HEK293 (cell line): ENCODE data around the gene GPS1.

Experiments
- CTCF ChIA-PET: fragments of 350-600 bp; formaldehyde crosslinking; extraction: SDS; loops from one replicate; lab custom pipeline; 2021; ENCODE audit warnings: antibody characterized with exemption; lab: Yijun Ruan, JAX
- POLR2A ChIA-PET: fragments of 300-600 bp; formaldehyde crosslinking; extraction: SDS; loops from one replicate; lab custom pipeline; 2020; ENCODE audit warnings: antibody characterized with exemption, inconsistent platforms; lab: Yijun Ruan, JAX
- H3K27ac ChIP-seq: fragments of 200-500 bp; sonication (Bioruptor generic); 2 replicates; pipeline ENCODE4 v1.5.1; 2014; ENCODE audit warnings: low read depth, low read length, control low read depth, inconsistent platforms; ENCODE audit errors: extremely low read depth
- H3K36me3 ChIP-seq, 2 experiments: fragments of 200-500 bp in 1 of 2; sonication (Bioruptor generic) in 1 of 2; 1 replicate in 1 of 2; 2 replicates in 1 of 2; pipeline ENCODE4 v1.5.1; 2014 to 2017; ENCODE audit warnings: inconsistent platforms in 2 of 2, low read length in 2 of 2; ENCODE audit not compliant: control insufficient read depth in 2 of 2, insufficient read depth in 1 of 2
- H3K4me1 ChIP-seq: fragments of 200-500 bp; sonication (Bioruptor generic); 2 replicates; pipeline ENCODE4 v1.5.1; 2014; ENCODE audit warnings: mild to moderate bottlenecking, low read length, inconsistent platforms; ENCODE audit not compliant: control insufficient read depth, insufficient read depth
- H3K4me3 ChIP-seq: 2 replicates; pipeline ENCODE4 v1.5.1; 2011; ENCODE audit warnings: low read depth, mild to moderate bottlenecking, control low read depth, low read length, moderate library complexity
- H3K9me3 ChIP-seq: fragments of 200-500 bp; sonication (Bioruptor generic); 2 replicates; pipeline ENCODE4 v1.5.1; 2014; ENCODE audit warnings: low read depth, low read length, inconsistent platforms; ENCODE audit not compliant: control insufficient read depth, insufficient read depth
- BCL6B ChIP-seq: fragments of 450-650 bp; formaldehyde crosslinking; IDR thresholded peaks from 2 replicates; pipeline ENCODE4 v1.5.1; 2017; ENCODE audit warnings: missing biosample characterization, missing genetic modification characterization
- GLIS1 ChIP-seq: fragments of 450-650 bp; formaldehyde crosslinking; IDR thresholded peaks from 2 replicates; pipeline ENCODE4 v1.5.1; 2016; ENCODE audit warnings: missing biosample characterization, missing genetic modification characterization
- GLIS2 ChIP-seq: fragments of 450-650 bp; formaldehyde crosslinking; IDR thresholded peaks from 2 replicates; pipeline ENCODE4 v1.5.1; 2016; ENCODE audit warnings: missing biosample characterization, missing genetic modification characterization
- KLF1 ChIP-seq: fragments of 450-650 bp; formaldehyde crosslinking; IDR thresholded peaks from 2 replicates; pipeline ENCODE4 v1.5.1; 2016; ENCODE audit warnings: missing biosample characterization, missing genetic modification characterization
- KLF8 ChIP-seq: fragments of 450-650 bp; formaldehyde crosslinking; IDR thresholded peaks from 2 replicates; pipeline ENCODE4 v1.5.1; 2016; ENCODE audit warnings: missing biosample characterization, missing genetic modification characterization
- SCRT1 ChIP-seq: fragments of 450-650 bp; formaldehyde crosslinking; IDR thresholded peaks from 2 replicates; pipeline ENCODE4 v1.5.1; 2016; ENCODE audit warnings: missing biosample characterization, missing genetic modification characterization, borderline replicate concordance
- TRIM28 ChIP-seq: IDR thresholded peaks from 2 replicates; pipeline ENCODE4 v1.6.1; 2011; ENCODE audit warnings: low read length, control low read depth, borderline replicate concordance
- ZFHX2 ChIP-seq: fragments of 450-650 bp; formaldehyde crosslinking; conservative IDR thresholded peaks from 2 replicates; pipeline ENCODE4 v1.5.1; 2016; ENCODE audit warnings: missing biosample characterization, missing genetic modification characterization
- ZNF2 ChIP-seq: fragments of 450-650 bp; formaldehyde crosslinking; IDR thresholded peaks from 2 replicates; pipeline ENCODE4 v1.5.1; 2016; ENCODE audit warnings: missing biosample characterization, missing genetic modification characterization
- ZNF202 ChIP-seq: fragments of 450-650 bp; formaldehyde crosslinking; IDR thresholded peaks from 2 replicates; pipeline ENCODE4 v1.5.1; 2016; ENCODE audit warnings: missing biosample characterization, missing genetic modification characterization, borderline replicate concordance
- ZNF239 ChIP-seq: fragments of 450-650 bp; formaldehyde crosslinking; IDR thresholded peaks from 2 replicates; pipeline ENCODE4 v1.5.1; 2016; ENCODE audit warnings: missing biosample characterization, missing genetic modification characterization
- ZNF26 ChIP-seq: fragments of 450-650 bp; formaldehyde crosslinking; IDR thresholded peaks from 2 replicates; pipeline ENCODE4 v1.5.1; 2016; ENCODE audit warnings: missing biosample characterization, missing genetic modification characterization
- ZNF529 ChIP-seq: fragments of 450-650 bp; formaldehyde crosslinking; IDR thresholded peaks from 2 replicates; pipeline ENCODE4 v1.5.1; 2017; ENCODE audit warnings: missing genetic modification characterization, missing biosample characterization; ENCODE audit not compliant: insufficient replicate concordance
- ZNF548 ChIP-seq: fragments of 450-650 bp; formaldehyde crosslinking; IDR thresholded peaks from 2 replicates; pipeline ENCODE4 v1.5.1; 2016; ENCODE audit warnings: missing biosample characterization, missing genetic modification characterization
- ZNF560 ChIP-seq: fragments of 450-650 bp; formaldehyde crosslinking; IDR thresholded peaks from 2 replicates; pipeline ENCODE4 v1.5.1; 2017; ENCODE audit warnings: missing biosample characterization, missing genetic modification characterization, borderline replicate concordance
- ZNF626 ChIP-seq: fragments of 450-650 bp; sonication (Bioruptor Pico); formaldehyde crosslinking; IDR thresholded peaks from 2 replicates; pipeline ENCODE4 v1.5.1; 2018; ENCODE audit warnings: missing biosample characterization, missing genetic modification characterization, inconsistent platforms
- TF ChIP-seq, protein P1 (sequence below): fragments of 450-650 bp; IDR thresholded peaks from 2 replicates; pipeline ENCODE4 v1.5.1; 2018; ENCODE audit warnings: missing biosample characterization, mild to moderate bottlenecking, missing genetic modification characterization
- TF ChIP-seq, protein P2 (sequence below): fragments of 450-650 bp; formaldehyde crosslinking; IDR thresholded peaks from 2 replicates; pipeline ENCODE4 v1.5.1; 2016; ENCODE audit warnings: missing biosample characterization, missing genetic modification characterization, borderline replicate concordance
- TF ChIP-seq, protein P3 (sequence below): fragments of 450-650 bp; formaldehyde crosslinking; IDR thresholded peaks from 2 replicates; pipeline ENCODE4 v1.5.1; 2016; ENCODE audit warnings: missing biosample characterization, missing genetic modification characterization

Gene GPS1

DNA sequence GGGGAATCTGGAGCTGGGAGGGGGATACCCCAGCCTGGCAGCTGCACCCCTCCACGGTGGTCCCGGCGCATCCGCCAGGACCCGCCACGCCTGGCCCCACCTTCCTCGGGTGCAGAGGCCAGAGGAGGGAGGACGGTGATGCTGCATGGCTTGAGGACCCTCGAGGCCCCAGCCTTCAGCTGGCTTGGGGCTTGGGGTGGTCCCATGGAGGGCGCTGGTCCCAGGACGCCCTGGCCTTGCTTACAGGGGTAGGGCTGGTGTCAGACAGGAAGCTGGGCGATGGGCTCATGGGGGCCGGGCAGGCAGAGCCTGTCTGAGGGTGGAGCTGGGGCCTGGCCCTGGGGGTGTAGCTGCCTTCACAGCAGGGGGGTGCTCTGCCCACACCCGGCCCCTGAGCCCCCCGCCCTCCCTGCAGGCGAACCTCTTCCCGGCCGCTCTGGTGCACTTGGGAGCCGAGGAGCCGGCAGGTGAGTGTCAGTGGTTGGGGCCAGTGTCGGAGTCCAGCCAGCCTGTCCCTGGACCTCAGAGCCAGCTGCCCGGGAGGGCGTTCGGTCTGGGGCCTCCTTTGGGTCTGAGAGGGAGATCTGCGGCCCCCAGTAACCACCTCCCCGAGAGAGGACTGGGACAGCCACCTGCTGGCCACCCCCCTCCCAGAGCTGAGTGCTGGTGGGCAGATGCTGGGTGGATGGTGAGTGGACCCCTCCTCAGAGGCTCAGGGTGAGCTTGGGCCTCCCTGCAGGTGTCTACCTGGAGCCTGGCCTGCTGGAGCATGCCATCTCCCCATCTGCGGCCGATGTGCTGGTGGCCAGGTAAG is 35.4 kb upstream of the GPS1 start (continued):
- TF ChIP-seq, protein P1, sequence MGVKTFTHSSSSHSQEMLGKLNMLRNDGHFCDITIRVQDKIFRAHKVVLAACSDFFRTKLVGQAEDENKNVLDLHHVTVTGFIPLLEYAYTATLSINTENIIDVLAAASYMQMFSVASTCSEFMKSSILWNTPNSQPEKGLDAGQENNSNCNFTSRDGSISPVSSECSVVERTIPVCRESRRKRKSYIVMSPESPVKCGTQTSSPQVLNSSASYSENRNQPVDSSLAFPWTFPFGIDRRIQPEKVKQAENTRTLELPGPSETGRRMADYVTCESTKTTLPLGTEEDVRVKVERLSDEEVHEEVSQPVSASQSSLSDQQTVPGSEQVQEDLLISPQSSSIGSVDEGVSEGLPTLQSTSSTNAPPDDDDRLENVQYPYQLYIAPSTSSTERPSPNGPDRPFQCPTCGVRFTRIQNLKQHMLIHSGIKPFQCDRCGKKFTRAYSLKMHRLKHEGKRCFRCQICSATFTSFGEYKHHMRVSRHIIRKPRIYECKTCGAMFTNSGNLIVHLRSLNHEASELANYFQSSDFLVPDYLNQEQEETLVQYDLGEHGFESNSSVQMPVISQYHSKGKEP, result no peak
- TF ChIP-seq, protein P2, sequence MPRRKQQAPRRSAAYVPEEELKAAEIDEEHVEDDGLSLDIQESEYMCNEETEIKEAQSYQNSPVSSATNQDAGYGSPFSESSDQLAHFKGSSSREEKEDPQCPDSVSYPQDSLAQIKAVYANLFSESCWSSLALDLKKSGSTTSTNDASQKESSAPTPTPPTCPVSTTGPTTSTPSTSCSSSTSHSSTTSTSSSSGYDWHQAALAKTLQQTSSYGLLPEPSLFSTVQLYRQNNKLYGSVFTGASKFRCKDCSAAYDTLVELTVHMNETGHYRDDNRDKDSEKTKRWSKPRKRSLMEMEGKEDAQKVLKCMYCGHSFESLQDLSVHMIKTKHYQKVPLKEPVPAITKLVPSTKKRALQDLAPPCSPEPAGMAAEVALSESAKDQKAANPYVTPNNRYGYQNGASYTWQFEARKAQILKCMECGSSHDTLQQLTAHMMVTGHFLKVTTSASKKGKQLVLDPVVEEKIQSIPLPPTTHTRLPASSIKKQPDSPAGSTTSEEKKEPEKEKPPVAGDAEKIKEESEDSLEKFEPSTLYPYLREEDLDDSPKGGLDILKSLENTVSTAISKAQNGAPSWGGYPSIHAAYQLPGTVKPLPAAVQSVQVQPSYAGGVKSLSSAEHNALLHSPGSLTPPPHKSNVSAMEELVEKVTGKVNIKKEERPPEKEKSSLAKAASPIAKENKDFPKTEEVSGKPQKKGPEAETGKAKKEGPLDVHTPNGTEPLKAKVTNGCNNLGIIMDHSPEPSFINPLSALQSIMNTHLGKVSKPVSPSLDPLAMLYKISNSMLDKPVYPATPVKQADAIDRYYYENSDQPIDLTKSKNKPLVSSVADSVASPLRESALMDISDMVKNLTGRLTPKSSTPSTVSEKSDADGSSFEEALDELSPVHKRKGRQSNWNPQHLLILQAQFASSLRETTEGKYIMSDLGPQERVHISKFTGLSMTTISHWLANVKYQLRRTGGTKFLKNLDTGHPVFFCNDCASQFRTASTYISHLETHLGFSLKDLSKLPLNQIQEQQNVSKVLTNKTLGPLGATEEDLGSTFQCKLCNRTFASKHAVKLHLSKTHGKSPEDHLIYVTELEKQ (tag by site-specific recombination), result no peak
- TF ChIP-seq ZNF202, result no peak
- TF ChIP-seq ZNF239 (tag by site-specific recombination), result no peak
- no peak for TF ChIP-seq TRIM28
- peak; percentile 20; the same call in 1 of the 2 replicates for TF ChIP-seq GLIS1 (tag by site-specific recombination)
- TF ChIP-seq ZNF2, result no peak
- no peak for TF ChIP-seq ZNF548 (tag by site-specific recombination)
- peak; percentile 38 for TF ChIP-seq GLIS2 (tag by site-specific recombination)
- TF ChIP-seq BCL6B, result no peak
- TF ChIP-seq KLF1 (tag by site-specific recombination), result peak; percentile 77
- TF ChIP-seq KLF8, result peak; percentile 14; the same call in 1 of the 2 replicates
- TF ChIP-seq ZNF529 (tag by site-specific recombination), result no peak
- no peak for TF ChIP-seq ZFHX2 (tag by site-specific recombination)

DNA sequence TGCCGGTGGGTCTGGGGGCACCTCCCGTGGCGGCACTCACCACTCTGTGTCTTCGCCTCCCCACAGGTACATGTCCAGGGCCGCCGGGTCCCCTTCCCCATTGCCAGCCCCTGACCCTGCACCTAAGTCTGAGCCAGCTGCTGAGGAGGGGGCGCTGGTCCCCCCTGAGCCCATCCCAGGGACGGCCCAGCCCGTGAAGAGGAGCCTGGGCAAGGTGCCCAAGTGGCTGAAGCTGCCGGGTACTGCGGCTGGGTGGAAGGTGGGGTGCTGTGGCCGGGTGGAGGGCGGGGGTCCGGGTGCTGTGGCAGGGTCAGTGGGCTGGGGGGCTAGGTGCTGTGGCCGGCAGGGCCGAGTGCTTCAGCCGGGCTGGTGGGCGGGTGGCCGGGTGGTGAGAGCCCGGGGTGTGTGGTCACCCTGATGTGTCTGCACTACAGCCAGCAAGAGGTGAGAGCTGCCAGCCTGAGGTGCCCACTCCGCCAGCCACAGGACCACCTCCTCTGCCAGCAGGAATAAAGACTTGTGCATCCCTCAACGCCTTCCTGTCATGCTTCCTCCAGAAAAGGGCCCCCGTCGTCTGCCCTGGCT is 34.7 kb upstream of the GPS1 start:
- 0 out of 2 replicates have a peak overlapping the region, but pooled peaks have one; percentile 8 for H3K27ac ChIP-seq
- TF ChIP-seq ZNF626 (tag by site-specific recombination) (no peak), ZNF26 (tag by site-specific recombination) (no peak), SCRT1 (tag by site-specific recombination) (no peak), ZNF560 (tag by site-specific recombination) (no peak)
- TF ChIP-seq, protein P2 (tag by site-specific recombination), result no peak
- TF ChIP-seq, protein P3, sequence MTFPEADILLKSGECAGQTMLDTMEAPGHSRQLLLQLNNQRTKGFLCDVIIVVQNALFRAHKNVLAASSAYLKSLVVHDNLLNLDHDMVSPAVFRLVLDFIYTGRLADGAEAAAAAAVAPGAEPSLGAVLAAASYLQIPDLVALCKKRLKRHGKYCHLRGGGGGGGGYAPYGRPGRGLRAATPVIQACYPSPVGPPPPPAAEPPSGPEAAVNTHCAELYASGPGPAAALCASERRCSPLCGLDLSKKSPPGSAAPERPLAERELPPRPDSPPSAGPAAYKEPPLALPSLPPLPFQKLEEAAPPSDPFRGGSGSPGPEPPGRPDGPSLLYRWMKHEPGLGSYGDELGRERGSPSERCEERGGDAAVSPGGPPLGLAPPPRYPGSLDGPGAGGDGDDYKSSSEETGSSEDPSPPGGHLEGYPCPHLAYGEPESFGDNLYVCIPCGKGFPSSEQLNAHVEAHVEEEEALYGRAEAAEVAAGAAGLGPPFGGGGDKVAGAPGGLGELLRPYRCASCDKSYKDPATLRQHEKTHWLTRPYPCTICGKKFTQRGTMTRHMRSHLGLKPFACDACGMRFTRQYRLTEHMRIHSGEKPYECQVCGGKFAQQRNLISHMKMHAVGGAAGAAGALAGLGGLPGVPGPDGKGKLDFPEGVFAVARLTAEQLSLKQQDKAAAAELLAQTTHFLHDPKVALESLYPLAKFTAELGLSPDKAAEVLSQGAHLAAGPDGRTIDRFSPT (tag by site-specific recombination), result peak; percentile 59
- TF ChIP-seq, all 188 proteins: peak for 1
- Histone ChIP-seq H3K4me3 (no peak overlapping the region), H3K4me1 (no peaks in the 10 kb centered on the region; the same call in 1 of the 2 replicates), H3K36me3 (peaks cover 0 to 20% of the 10 kb centered on the region in 2 experiments; a peak in 1 of 3 replicates), H3K9me3 (no peaks in the 10 kb centered on the region)
- ChIA-PET POLR2A (interaction anchor here (0.9 to 4.7 kb wide), 3 partner anchors 13 to 333 kb away, joined by 3 to 13 read pairs (median 4); partner anchors contain the start of genes ARL16 and HGS), CTCF (interaction anchor here (1.6 to 7.6 kb wide), 2 partner anchors 57 kb away, joined by 6 to 105 read pairs; partner anchors contain the start of gene NOTUM)
